ENCODE measurements around the gene KPNB1. TPM values are rescaled to one million over a fixed set of nuclear protein-coding genes. Genes with fewer than 3 reads are reported as not detected.
A peak's percentile ranks its signal among the peaks of the same experiment; 100 is the strongest.
"Not testable (repeated sequence)": the region's sequence is repeated elsewhere in the genome, so short reads cannot be mapped to it uniquely, and the experiment has no call there.

KPNB1 gene
- total and polyA plus RNA-seq, 5 experiments from 2014 or later, result 22.8 to 252 (median 32.2) TPM

GRCh38 chr17:47665655-47666054 lies 15.9 kb downstream of the KPNB1 start:
- DNase-seq, result no peak
- Mint-ChIP-seq H3K4me3 (no peak overlapping the region), H3K36me3 (peaks cover 12 to 95% (median 34%) of the 10 kb centered on the region in 3 donors), H3K27ac (peak overlapping the region in 2 of 10 donors; percentile 46 to 74), H3K9me3 (no peaks in the 10 kb centered on the region), H3K27me3 (no peaks in the 10 kb centered on the region), H3K4me1 (peaks cover 9 to 31% (median 20%) of the 10 kb centered on the region in 4 donors)
- ATAC-seq, result no peak
- POLR2A ChIA-PET, result interaction anchor here (1.0 to 2.8 kb wide), 2 partner anchors 16 to 27 kb away, joined by 3 to 14 read pairs; partner anchors contain the start of gene KPNB1

DNA sequence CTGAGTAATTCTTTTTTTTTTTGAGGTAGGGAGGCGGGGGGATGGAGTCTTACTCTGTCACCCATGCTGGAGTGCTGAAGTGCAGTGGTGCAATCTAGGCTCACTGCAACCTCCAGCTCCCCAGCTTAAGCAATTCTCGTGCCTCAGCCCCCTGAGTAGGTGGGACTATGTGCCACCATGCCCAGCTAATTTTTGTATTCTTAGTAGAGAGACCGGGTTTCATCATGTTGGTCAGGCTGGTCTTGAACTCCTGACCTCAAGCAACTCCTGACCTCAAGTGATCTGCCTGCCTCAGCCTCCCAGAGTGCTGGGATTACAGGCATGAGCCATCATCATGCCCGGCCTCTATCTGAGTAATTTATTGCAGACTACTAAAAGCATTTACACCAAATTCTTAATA lies 19.4 kb downstream of the KPNB1 start:
- peak overlapping the region in 1 of 10 donors; percentile 80 for H3K27ac Mint-ChIP-seq
- POLR2A ChIA-PET, result interaction anchor here (1.0 kb wide), 1 partner anchor 19 kb away, joined by 3 read pairs; the partner anchor contains the start of gene KPNB1
- DNase-seq (no peak), ATAC-seq (no peak)
- H3K9me3 Mint-ChIP-seq, result no peaks in the 10 kb centered on the region
- peaks cover 8 to 24% (median 18%) of the 10 kb centered on the region in 4 donors for H3K4me1 Mint-ChIP-seq
- H3K4me3 Mint-ChIP-seq, result no peak overlapping the region
- H3K36me3 Mint-ChIP-seq, result peaks cover 18 to 97% (median 37%) of the 10 kb centered on the region in 3 donors
- H3K27me3 Mint-ChIP-seq, result no peaks in the 10 kb centered on the region

- DNase-seq (no peak), ATAC-seq (peak in 1 of 2 donors; percentile 35)
- H3K27ac Mint-ChIP-seq, result peak overlapping the region in 9 of 10 donors; percentile 38 to 93 (median 70)
- no peaks in the 10 kb centered on the region for H3K9me3 Mint-ChIP-seq
- H3K36me3 Mint-ChIP-seq, result peaks cover 18 to 97% (median 42%) of the 10 kb centered on the region in 3 donors
- H3K4me1 Mint-ChIP-seq, result peaks cover 4 to 28% (median 14%) of the 10 kb centered on the region in 4 donors
- no peaks in the 10 kb centered on the region for H3K27me3 Mint-ChIP-seq
- no peak overlapping the region for H3K4me3 Mint-ChIP-seq
- POLR2A ChIA-PET, result interaction anchor here (0.6 to 0.9 kb wide), 2 partner anchors 21 to 443 kb away, joined by 4 to 5 read pairs; no protein-coding TSS in a partner anchor
These were observed 20.3 kb downstream of the KPNB1 start for GRCh38 chr17:47670064-47670463.

DNA sequence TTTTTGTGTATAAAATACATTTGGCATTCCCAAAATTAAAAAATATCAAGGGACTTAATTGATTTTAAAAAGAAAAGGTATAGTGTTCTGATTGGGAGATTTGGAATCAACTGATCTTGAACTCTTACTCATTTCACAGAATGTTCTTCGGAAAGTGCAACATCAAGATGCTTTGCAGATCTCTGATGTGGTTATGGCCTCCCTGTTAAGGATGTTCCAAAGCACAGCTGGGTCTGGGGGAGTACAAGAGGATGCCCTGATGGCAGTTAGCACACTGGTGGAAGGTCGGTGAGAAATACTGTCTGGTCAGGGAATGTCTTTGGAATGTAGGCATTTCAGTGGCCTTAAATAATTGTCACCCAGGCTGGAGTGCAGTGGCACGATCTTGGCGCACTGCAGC lies 24.8 kb downstream of the KPNB1 start:
- DNase-seq (no peak), ATAC-seq (no peak)
- no peaks in the 10 kb centered on the region for H3K27me3 Mint-ChIP-seq
- H3K4me3 Mint-ChIP-seq, result no peak overlapping the region
- peaks cover 27 to 97% (median 43%) of the 10 kb centered on the region in 3 donors for H3K36me3 Mint-ChIP-seq
- peak overlapping the region in 5 of 10 donors; percentile 16 to 68 (median 22) for H3K27ac Mint-ChIP-seq
- peaks cover 4 to 28% (median 11%) of the 10 kb centered on the region in 4 donors for H3K4me1 Mint-ChIP-seq
- H3K9me3 Mint-ChIP-seq, result no peaks in the 10 kb centered on the region
- POLR2A ChIA-PET, result interaction anchor here (0.8 to 1.0 kb wide), 3 partner anchors 15 to 25 kb away, joined by 4 to 8 read pairs (median 7); partner anchors contain the start of gene KPNB1

DNA sequence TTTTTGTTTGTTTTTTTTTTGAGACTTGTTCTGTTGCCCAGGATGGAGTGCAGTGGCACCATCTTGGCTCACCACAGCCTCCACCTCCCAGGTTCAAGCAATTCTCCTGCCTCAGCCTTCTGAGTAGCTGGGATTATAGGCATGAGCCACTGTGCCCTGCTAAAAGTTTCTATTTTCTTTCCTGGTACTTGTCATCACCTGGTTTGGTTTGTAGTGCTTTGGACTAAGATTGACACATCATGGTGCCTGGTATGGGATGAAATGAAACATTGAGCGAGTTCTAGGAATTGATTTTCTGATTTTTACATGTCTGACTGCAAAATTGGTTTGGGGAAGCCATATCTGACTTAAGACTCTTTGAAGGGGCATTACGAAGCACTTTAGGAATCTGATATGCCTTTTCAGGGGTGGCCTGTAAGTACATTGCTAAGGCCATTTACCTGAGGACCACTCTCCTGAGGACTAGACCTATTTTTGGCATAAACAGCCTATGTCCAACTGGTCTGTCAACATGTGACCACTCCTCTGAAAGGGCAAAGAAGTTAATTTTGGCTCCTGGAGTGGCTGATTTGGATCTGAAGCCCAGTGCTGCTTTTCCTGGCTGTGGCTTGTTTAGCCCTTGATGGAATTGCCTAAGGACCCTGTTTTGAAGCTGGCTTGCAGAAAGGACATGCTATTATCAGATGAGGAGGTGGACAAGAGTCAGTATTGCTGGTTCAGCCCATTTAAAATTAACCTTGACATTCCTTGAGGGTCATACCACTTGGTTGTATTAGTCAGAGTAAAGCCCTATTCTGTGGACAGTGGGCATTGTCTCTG lies 25.9 kb downstream of the KPNB1 start:
- H3K4me1 Mint-ChIP-seq, result peaks cover 0 to 22% (median 3%) of the 10 kb centered on the region in 4 donors
- peaks cover 20 to 97% (median 45%) of the 10 kb centered on the region in 3 donors for H3K36me3 Mint-ChIP-seq
- ATAC-seq (no peak), DNase-seq (no peak)
- POLR2A ChIA-PET, result interaction anchor here (0.8 kb wide), 1 partner anchor 14 kb away, joined by 8 read pairs; no protein-coding TSS in a partner anchor
- H3K27me3 Mint-ChIP-seq, result no peaks in the 10 kb centered on the region
- peak overlapping the region in 5 of 10 donors; percentile 16 to 89 (median 47) for H3K27ac Mint-ChIP-seq
- no peak overlapping the region for H3K4me3 Mint-ChIP-seq
- H3K9me3 Mint-ChIP-seq, result no peaks in the 10 kb centered on the region

GRCh38 chr17:47676199-47676472 lies 26.4 kb downstream of the KPNB1 start:
- Mint-ChIP-seq H3K9me3 (no peaks in the 10 kb centered on the region), H3K27ac (no peak overlapping the region), H3K36me3 (peaks cover 20 to 97% (median 46%) of the 10 kb centered on the region in 3 donors), H3K27me3 (no peaks in the 10 kb centered on the region), H3K4me3 (no peak overlapping the region), H3K4me1 (peaks cover 0 to 22% (median 2%) of the 10 kb centered on the region in 4 donors)
- POLR2A ChIA-PET, result no interaction called here
- DNase-seq (no peak), ATAC-seq (no peak)

- Mint-ChIP-seq H3K36me3 (peaks cover 20 to 96% (median 46%) of the 10 kb centered on the region in 3 donors), H3K4me1 (peaks cover 0 to 20% (median 2%) of the 10 kb centered on the region in 4 donors), H3K4me3 (no peak overlapping the region), H3K27me3 (no peaks in the 10 kb centered on the region), H3K9me3 (no peaks in the 10 kb centered on the region), H3K27ac (peak overlapping the region in 1 of 10 donors; percentile 5)
- no peak for DNase-seq
- POLR2A ChIA-PET, result no interaction called here
- ATAC-seq, result no peak
These were observed 26.9 kb downstream of the KPNB1 start for GRCh38 chr17:47676510-47677165.

DNA sequence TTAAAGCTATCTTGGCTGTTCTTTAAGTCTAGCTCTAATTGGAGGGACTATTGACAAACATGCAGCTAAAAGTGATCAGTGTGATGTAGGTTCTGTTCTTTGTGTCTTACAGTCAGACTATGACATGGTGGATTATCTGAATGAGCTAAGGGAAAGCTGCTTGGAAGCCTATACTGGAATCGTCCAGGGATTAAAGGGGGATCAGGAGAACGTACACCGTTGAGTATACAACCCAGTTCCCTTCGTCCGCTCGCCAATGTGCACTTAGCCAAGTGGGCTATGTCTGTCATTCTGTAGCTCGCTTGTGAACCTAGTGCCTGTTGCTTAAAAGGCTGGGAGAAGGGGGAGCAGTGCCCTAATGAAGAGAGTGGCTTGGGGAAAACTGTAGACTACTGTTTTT lies 28.5 kb downstream of the KPNB1 start:
- H3K9me3 Mint-ChIP-seq, result no peaks in the 10 kb centered on the region
- DNase-seq (no peak), ATAC-seq (no peak)
- no peak overlapping the region for H3K4me3 Mint-ChIP-seq
- POLR2A ChIA-PET, result interaction anchor here (0.6 to 0.8 kb wide), 2 partner anchors 29 to 660 kb away, joined by 3 to 4 read pairs; no protein-coding TSS in a partner anchor
- no peaks in the 10 kb centered on the region for H3K27me3 Mint-ChIP-seq
- peak overlapping the region in 4 of 10 donors; percentile 2 to 56 (median 24) for H3K27ac Mint-ChIP-seq
- peaks cover 20 to 96% (median 51%) of the 10 kb centered on the region in 3 donors for H3K36me3 Mint-ChIP-seq
- peaks cover 0 to 20% (median 2%) of the 10 kb centered on the region in 4 donors for H3K4me1 Mint-ChIP-seq

- no peaks in the 10 kb centered on the region for H3K27me3 Mint-ChIP-seq
- peaks cover 0 to 8% (median 1%) of the 10 kb centered on the region in 4 donors for H3K4me1 Mint-ChIP-seq
- no peak for ATAC-seq
- peaks cover 4 to 89% (median 31%) of the 10 kb centered on the region in 3 donors for H3K36me3 Mint-ChIP-seq
- POLR2A ChIA-PET, result no interaction called here
- H3K4me3 Mint-ChIP-seq, result no peak overlapping the region
- H3K27ac Mint-ChIP-seq, result peak overlapping the region in 5 of 10 donors; percentile 38 to 77 (median 54)
- DNase-seq, result no peak
- H3K9me3 Mint-ChIP-seq, result no peaks in the 10 kb centered on the region
These were observed 32.4 kb downstream of the KPNB1 start for GRCh38 chr17:47682138-47682537.

GRCh38 chr17:47682727-47683126 lies 33.0 kb downstream of the KPNB1 start:
- H3K9me3 Mint-ChIP-seq, ATAC-seq, DNase-seq, H3K4me3 Mint-ChIP-seq, POLR2A ChIA-PET, H3K4me1 Mint-ChIP-seq, H3K27me3 Mint-ChIP-seq: not testable (repeated sequence)
- Mint-ChIP-seq H3K36me3 (peaks cover 4 to 83% (median 27%) of the 10 kb centered on the region in 3 donors), H3K27ac (peak overlapping the region in 2 of 10 donors; percentile 1 to 28)

- DNase-seq, result no peak
- Mint-ChIP-seq H3K9me3 (no peaks in the 10 kb centered on the region), H3K27me3 (no peaks in the 10 kb centered on the region), H3K27ac (peak overlapping the region in 6 of 10 donors; percentile 2 to 76 (median 38)), H3K4me1 (peaks cover 0 to 5% (median 1%) of the 10 kb centered on the region in 4 donors), H3K36me3 (peaks cover 0 to 72% (median 24%) of the 10 kb centered on the region in 3 donors), H3K4me3 (no peak overlapping the region)
- POLR2A ChIA-PET, result interaction anchor here (1.7 kb wide), 1 partner anchor 9 kb away, joined by 5 read pairs; no protein-coding TSS in a partner anchor
- no peak for ATAC-seq
These were observed 34.3 kb downstream of the KPNB1 start for GRCh38 chr17:47684025-47684424.

GRCh38 chr17:47684535-47685193 lies 34.9 kb downstream of the KPNB1 start:
- no peaks in the 10 kb centered on the region for H3K27me3 Mint-ChIP-seq
- POLR2A ChIA-PET, result interaction anchor here (0.5 to 1.7 kb wide), 2 partner anchors 8 to 31 kb away, joined by 3 to 5 read pairs; no protein-coding TSS in a partner anchor
- peaks cover 0 to 66% (median 24%) of the 10 kb centered on the region in 3 donors for H3K36me3 Mint-ChIP-seq
- H3K9me3 Mint-ChIP-seq, result no peaks in the 10 kb centered on the region
- ATAC-seq, result no peak
- peaks cover 0 to 5% (median 1%) of the 10 kb centered on the region in 4 donors for H3K4me1 Mint-ChIP-seq
- H3K4me3 Mint-ChIP-seq, result no peak overlapping the region
- no peak for DNase-seq
- peak overlapping the region in 4 of 10 donors; percentile 38 to 76 (median 56) for H3K27ac Mint-ChIP-seq

Data from naive thymus-derived CD8-positive, alpha-beta T cell (primary cell).